ENCODE results near the gene EIF2D.

Gene EIF2D

DNA sequence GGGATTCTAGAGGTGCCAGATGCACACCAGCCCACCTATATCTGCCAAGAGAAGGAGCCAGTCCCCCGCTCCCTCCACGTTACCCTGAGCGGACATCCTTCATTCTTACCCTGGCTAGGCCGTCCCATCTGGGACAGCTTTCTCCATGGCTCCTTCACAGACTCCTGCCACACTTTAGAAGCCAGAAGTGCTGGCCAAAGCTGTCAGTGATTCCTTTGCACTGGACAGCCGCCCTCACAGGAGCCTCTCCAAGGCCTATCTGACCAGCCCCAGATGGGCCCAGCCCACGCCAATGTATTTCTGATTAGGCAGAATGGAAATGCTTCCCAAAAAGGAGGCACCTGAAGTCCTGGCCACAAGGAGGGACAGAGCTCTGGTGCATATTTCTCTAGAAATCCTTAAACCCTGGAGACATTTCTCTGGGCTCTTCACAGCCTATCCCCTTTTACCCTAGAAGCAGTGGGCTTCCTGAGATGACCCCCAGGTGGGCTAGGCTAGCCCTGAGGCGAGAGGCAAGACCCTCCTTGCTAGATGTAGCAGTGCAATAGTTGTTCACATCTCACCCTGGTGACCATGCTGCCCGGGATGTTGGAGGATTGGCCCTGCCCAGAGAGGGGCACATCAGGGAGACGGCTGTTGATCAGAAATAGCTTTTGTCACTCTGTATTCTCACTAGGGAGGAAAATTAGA lies 60.8 kb downstream of the EIF2D start:
- in situ Hi-C loops (cut with HindIII; ENCODE audit: low sequenced_read_pairs) = no loop called here

DNA sequence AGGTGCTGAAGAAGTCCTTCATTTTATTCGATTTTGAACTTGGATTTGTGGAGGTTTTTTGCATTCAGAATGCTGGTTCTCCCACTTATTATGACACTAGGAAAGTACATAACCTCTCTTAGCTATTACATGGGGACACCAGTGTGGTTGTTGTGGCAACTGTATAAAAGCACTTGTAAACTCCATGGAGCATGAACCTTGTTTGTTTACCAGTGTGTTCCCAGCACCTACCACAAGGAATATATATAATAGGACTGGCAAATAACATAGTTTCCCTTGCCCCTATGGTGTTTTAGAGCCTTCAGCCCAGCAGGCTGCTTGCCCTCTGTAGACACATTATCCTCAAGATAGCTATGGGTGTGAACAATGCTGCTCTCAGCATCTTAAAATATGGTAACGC lies 61.8 kb downstream of the EIF2D start:
- in situ Hi-C loops (cut with HindIII; ENCODE audit: low sequenced_read_pairs) = no loop called here

DNA sequence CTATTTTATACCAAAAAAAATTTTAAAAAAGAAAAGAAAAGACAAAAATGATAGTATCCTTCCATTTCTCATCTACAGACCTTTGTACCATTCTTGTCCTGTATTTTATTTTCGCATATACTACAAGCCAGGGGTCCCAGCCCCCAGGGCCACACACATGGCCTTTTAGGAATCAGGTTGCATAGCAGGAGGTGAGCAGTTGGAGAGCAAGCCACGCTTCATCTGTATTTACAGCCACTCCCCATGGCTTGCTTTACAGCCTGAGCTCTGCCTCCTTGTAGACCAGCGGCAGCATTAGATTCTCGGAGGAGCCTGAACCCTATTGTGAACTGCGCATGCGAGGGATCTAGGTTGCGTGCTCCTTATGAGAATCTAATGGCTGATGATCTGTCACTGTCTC lies 65.2 kb downstream of the EIF2D start:
- in situ Hi-C loops (cut with HindIII; ENCODE audit: low sequenced_read_pairs) = no loop called here

DNA sequence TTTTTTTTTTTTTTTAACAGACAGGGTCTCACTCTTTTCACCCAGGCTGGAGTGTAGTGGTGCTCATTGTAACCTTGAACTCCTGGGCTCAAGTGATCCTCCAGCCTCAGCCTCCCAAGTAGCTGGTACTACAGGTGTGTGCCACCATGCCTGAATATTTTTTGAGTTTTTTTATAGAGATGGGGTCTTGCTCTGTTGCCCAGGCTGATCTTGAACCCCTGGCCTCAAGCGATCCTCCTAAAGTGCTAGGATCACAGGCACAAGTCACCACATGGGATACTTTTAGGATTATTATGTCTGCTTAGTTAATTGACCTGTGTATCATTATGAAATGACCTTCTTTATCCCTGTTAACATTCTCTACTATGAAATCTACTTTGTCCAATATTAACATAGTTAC lies 66.9 kb downstream of the EIF2D start:
- in situ Hi-C loops (cut with HindIII; ENCODE audit: low sequenced_read_pairs) = no loop called here

DNA sequence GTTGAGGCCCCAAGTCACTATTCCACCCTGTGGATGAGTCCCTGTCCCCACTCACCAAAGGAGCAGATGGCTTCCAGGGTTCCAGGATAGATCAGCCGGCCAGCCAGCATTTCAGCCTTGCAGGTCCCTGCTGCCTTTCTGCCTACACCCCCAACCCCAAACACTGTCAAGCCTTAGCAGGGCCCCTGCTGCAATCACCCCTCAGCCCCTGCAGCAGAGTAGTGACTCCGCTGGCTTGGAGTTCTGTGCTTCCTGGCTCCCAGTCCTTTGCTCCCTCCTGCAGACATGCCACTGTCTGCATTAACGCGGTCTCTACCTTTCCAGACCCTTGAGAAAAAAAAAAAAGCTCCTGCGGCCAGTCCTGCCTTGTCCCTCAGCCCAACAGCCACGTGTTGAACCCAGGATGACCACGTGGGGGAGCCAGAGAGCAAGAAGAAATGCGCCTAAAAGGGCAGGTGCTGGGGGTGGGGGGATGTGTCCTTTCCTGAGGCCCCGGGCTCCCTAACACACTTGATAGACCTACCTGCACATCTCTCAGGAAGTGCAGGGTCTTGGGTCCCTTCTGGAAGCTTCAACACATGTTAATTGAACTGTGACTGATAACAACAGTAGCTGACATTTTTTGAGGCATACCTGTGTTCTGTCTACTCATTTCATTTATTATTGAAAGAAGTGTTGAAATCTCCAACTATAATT lies 67.6 kb downstream of the EIF2D start:
- in situ Hi-C loops (cut with HindIII; ENCODE audit: low sequenced_read_pairs) = no loop called here

All from DLD1 (cell line).